Raji (cell line): ENCODE measurements around the gene CFAP157.

Source experiments
- POLR2A ChIP-seq: IDR thresholded peaks from 2 replicates; pipeline ENCODE4 v1.6.1; 2011; ENCODE audit warnings: low read depth, low read length, control low read depth; ENCODE audit not compliant: insufficient read depth

CFAP157 gene

GRCh38 chr9:127734247-127734746, 27.5 kb downstream of the CFAP157 start:
- no peak for TF ChIP-seq POLR2A

DNA sequence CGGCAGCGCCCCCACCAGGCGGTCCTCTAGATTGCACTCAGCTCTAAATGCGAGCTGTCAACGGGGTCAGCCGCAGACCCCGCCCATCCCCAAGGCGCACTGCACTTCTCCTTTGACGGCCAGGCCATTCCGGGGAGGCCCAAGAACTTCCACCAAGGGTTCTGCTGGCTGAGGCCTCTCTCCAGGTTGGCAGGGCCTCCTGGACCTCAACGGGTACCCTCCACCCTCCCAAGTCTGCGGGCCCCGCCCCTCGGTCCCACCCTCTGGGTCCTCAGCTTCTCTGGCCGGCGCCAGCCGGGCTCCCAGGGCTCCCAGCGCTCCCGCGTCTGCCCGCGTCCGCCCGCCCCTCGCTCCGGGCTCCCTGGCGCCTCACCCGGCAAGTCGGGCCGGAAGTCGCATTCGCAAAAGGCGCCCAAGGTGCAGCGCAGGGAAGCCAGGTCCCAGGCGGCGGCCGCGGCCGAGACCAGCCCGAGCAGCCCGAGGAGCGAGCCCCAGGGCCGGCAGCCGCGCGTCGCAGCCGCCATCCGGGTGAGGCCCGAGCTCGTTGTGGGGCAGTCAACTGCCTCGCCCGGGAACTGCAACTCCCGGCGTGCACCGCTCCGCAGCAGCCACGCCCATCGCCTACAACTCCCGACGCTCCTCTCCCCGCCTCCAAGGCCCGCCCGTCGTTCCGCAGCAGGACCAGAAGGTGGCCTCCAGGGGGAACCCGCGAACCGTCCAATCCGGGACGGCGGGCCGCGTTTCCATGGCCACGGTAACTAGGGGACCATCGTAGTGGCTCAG, 28.1 kb downstream of the CFAP157 start, which contains the start of gene TOR2A:
Gene TOR2A (minus strand): TSS at position 548 of the 783 bp plus-strand sequence. CDS start 24 bp downstream, at position 524.
- TF ChIP-seq POLR2A: peak; percentile 86

GRCh38 chr9:127735530-127736185, 28.9 kb downstream of the CFAP157 start:
- TF ChIP-seq POLR2A: no peak

DNA sequence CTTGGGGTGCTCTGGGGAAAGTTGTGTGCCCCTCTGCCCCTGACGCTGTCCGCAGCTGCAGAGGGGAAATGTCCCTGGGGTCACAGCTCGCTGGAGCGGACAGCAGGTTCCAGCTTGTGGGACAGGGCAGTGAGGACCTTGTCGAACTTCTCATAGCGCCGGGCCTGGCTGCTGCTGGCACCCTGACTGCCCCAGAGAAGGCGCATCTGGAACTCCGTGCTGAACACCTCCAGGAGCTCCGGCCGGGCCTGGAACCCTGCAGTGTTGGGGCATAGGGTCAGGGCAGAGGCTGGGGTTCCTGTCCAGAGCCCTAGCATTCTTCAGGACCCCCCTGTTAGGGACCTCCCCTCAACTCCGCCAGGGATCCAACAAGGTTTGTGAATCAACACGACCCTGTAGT, 31.9 kb downstream of the CFAP157 start:
- no peak for TF ChIP-seq POLR2A

DNA sequence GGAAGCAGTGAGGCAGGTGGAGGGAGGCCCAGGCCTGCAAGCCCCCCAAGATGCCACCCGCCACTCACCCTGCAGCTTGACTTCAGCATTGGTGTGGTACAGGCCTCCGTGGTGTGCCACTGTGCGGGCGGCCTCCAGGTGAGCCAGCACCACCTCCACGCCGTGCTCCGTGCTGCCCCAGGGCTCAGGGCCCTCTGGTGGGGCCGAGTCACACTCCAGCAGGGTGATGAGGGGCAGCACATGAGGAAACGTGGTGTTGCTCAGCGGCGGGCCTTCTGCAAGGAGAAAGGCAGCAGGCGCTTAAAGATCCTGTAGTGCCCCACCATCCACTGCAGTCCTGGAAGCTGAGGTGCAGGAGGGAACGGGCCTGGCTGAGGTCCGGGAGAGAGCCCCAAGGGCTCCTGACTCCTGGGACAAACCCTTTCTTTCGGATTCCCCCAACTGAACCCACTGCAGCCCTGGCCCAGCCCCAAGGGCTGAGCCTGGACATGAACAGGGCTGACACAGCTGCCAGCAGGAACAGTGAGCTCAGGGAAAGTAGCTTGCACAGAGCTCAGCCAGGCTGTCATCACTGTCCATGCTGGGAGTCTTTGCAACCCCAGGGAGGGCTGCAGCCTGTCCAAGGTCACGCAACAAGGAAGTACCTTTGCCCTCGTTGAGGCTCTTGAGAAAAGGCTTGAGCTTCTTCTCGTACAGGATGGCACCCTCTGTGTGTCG, 33.0 kb downstream of the CFAP157 start:
- TF ChIP-seq POLR2A: no peak

- no peak for TF ChIP-seq POLR2A
Observed at GRCh38 chr9:127741831-127742434, 35.1 kb downstream of the CFAP157 start.

DNA sequence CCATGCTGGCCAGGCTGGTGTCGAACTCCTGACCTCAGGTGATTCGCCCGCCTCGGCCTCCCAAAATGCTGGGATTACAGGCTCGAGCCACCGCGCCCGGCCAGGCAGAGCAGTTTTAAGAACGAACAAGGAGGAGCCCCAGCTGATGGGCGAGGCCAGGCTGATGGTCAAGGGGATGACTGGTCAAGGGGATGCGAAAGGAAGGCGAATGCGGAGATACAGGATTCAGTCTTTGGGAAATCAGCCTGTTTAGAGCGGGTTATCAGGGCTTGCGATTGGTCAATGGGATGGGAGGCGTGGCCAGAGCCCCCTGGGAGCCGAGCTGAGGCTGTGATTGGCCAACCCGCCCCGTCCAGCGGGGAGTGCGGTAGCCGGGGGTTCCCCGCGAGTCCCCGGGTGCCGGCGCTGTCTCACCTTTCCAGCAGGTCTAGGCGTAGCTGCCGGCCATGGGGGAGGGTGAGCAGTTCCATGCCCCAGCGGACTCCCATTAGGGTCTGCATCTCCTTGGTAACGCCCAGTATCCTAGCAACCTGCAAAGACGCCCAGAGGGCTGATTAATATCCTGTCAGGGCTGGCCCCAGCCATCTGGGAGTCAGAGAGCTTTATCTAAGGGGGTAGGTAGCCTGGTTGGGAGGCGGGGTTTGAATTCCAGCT, 35.8 kb downstream of the CFAP157 start:
- no peak for TF ChIP-seq POLR2A

DNA sequence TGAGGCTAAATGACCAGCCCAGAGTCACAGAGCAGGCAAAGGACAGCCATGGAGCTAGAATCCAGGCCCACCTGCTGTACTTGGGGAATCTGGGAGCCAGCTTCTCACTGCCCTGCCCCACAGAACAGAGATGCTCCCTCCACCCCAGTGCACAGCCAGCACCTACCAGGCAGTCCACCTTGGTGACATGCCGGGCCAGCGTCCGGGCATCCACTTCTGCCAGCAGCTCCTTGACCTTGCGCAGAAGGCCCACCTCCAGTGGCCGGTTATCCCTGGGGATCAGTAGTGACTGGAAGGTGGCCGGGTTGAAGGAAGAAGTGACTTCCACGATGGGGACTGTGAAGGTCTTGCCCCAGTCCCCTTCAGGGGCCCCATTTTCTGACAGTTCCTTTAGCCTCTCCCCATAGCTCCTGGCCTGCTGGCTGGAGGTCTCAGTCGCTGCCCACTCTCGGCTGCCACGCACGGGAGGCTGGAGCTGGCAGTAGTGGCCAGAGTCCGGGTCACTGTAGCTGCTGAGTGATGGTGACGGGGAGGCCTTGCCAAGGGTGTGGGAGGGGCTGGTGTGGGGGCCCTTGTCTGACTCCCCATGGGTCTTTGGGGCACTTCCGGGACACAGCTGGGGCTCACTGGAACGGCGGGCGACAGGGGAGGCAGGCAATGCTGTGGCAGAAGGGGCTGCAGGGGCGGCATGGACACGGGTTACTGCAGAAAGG, 37.8 kb downstream of the CFAP157 start:
- no peak for TF ChIP-seq POLR2A

GRCh38 chr9:127746959-127747569, 40.3 kb downstream of the CFAP157 start:
- no peak for TF ChIP-seq POLR2A

DNA sequence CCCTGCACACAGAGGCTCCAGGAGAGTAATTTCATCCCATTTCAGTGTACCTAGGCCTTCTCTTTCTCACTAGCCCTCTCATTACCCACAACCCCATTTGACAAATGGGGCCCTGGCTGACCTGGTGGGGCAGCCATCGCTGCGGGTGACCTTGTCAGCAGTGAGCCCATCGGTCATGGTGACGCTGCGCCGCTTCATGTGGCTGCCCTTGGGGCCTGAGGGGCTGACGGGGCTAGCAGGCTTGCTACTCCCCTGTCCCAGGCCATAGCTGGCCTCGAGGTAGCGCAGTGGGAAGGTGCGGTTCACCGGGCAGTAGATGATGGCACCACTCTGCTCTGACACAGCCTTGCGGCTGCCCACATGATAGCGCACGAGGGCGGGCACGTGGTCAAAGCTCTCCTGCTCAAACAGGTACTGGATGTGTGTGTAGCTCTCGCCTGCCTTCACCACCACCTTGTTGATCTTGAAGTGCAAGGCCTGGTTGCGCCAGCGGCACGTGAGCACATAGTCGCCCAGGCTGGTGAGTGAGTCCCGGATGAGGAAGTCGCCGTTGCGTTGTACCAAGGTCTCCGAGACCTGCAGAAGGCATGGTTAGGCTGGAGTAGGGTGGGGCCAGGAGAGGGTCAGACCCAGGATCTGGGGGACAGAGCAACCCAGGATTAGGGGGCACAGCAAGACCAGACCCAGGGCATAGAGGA, 42.5 kb downstream of the CFAP157 start:
- no peak for TF ChIP-seq POLR2A

- TF ChIP-seq POLR2A: no peak
Observed at GRCh38 chr9:127751269-127752054, 44.7 kb downstream of the CFAP157 start.

DNA sequence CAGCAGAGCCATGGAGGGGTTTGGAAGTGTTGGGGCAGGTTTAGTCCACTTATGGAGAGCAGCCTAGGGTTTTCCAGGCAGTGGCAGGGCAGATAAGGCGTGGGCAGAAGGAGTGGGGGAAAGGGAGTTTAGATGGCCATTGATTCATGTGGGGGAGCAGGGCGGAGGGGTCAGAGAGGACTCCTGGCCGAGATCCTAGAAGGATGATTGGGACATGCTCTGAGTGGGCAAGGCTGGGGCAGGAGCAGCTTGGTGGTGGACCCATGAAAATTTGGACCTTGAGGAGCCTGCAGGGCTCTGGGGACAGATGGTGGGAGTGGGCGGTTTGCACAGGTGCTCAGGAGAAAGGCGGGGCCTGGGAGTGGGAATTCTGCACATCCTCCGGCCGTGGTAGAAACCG, 46.4 kb downstream of the CFAP157 start:
- TF ChIP-seq POLR2A: no peak
